Stimulated activated CD8-positive, alpha-beta memory T cell treated with anti-CD3 and anti-CD28 coated beads, Interleukin-2, amount 100 ng/mL, for 1 hour (primary cell): ENCODE results near the gene CHST3.
"Not testable (repeated sequence)": the region's sequence is repeated elsewhere in the genome, so short reads cannot be mapped to it uniquely, and the experiment has no call there.

Source experiments
- DNase-seq, 2 donors: peaks; one replicate each; pipeline ENCODE4 v3.0.0-alpha.2; 2020; ENCODE audit warnings: low read depth in 2 of 2

CHST3 gene

DNA sequence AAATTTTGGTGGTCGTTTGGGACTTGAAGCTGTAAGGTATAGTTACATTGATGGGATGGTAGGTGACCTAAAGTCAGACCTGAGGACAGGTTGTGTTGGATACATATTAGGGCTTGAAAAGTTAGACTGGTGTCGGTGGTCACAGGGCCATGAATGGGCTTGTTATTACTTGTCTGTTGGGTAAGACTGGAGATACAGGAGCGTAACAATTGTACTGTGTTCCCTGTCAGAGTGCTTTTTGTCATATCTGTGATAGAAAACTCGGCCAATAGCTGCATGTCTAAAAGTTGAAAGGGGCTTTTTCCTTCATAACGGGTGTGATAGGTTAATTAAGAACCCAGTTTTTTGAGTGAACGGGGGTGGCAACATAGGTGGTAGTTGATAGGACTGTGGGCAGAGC, 13.5 kb upstream of the CHST3 start:
- no peak for DNase-seq

DNA sequence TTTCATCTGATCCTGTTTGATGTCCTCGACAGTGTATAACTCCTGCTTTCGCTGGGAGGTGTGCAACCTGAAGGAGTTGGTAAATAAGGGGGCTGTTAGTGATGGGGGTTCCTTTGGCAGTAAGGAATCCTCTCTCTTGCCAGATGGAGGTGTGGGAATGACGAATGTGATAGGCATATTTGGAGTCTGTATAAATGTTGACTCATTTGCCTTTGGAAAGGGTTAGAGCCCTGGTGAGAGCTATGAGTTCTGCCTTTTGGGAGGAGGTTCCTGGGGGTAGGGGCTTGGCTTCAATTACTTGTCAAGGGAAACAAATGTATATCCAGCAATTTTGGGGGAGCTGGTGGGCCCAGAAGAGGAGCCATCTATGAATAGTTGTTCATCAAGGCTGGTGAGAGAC, 11.4 kb upstream of the CHST3 start:
- no peak for DNase-seq

DNA sequence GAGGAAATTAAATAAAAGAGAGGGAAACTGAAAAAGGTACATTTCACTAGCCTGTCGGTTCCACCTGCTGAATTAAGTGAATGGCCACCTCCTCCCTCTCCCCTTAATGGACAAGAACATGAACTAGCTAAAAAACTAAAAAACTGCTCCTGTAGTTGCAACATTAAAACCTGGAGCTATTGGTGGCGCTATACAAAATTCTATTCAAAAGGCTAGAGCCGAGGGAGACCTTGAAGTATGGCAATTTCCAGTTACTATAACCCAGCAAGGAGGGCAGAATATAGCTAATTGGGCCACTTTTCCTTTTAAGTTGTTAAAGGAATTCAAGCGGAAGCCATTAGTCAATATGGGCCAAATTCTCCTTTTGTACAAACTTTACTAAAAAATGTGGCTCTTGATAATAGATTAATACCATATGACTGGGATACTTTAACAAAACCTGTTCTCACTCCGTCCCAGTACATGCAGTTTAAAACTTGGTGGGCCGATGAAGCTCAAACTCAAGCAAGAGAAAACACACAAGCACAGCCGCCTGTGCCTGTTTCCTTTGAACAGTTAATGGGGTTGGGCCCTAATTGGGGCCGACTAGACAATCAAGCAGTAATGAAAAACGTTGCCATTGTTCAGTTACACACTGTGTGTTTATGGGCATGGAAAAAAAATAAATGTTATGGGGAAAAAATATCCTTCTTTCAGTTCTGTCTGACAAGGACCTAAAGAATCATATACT, 6.5 kb upstream of the CHST3 start:
- no peak for DNase-seq

- DNase-seq: no peak
Measured at GRCh38 chr10:71959526-71959925, 4.7 kb upstream of the CHST3 start.

- no peak for DNase-seq
Measured at GRCh38 chr10:71961831-71962230, 2.4 kb upstream of the CHST3 start.

DNA sequence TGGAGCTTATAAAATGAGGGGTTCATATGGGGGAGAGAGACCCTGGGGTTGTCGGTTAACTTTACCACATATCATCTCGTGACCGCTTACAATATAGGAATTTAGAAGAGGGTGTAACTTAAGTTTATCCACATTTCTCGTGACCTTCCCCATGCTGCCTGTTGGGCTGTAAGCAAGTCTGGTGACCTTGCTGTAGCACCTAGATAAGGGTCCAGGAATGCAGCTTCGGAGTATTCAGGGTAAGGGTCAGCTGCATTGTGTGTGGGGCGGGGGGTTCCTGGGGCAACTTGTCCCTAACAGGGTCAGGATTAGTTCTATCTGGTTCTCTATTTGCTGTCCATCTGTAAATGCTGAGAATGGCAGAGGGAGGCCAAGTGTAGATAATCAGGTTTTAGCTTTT, 1.3 kb upstream of the CHST3 start:
- no peak for DNase-seq

DNA sequence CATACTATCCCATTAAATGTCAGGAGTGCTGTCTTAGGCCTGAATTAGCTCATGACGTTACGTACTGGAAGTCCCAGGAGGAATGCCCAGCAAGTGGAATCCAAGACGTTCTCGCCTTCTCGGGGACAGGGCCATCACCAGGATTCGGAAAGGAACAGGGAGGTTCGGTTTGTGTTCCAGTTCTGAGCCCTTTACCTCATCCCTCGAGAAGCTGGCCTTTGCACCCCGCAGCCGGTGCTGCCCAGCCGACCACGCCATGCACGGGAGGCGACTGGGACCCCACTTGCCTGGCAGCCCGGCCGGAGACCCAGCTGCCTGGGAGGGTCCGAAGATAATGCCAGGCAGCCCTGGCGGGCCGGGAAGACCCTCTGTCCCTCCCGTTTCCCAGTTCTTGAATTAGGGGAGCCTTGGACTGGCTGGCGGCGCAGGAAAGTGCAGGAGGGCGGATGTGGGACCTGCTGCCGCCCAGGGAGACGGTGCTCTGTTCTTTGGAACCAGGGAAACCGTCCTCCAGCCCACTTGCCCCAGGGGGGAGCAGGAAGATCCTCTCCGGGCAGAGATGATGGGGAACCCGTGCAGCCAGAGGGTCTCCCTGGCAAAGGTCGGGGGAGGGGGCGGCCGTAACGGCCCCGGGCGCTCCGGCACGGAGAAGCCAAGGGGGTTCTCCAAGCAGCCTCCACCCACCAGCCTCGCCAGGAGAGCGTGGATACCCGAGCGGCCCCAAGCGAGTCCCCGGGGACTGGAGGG, 671 bp upstream of the CHST3 start:
- DNase-seq: no peak

GRCh38 chr10:71964743-71965515, 734 bp downstream of the CHST3 start:
- DNase-seq: peak in 1 of 2 donors; percentile 5

DNA sequence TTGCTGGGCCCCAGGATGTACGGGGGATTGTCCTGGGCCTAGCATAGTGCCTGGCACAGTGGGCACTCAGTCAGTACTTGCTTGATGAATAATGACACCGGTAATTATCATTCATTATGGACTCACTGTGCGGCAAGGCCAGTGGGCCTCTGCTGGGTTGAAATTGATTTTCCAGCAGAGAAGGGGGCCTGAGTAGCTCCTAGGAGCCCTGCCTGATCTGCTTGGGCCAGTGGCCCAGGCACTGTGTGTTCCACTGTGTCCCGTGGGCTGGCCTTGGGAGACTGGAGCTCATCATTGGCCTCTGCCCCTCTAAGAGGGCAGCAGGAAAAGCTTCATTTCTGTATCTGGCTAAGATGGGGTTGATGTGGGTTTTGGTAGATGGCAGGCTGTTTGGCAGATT, 1.4 kb downstream of the CHST3 start:
- no peak for DNase-seq

DNA sequence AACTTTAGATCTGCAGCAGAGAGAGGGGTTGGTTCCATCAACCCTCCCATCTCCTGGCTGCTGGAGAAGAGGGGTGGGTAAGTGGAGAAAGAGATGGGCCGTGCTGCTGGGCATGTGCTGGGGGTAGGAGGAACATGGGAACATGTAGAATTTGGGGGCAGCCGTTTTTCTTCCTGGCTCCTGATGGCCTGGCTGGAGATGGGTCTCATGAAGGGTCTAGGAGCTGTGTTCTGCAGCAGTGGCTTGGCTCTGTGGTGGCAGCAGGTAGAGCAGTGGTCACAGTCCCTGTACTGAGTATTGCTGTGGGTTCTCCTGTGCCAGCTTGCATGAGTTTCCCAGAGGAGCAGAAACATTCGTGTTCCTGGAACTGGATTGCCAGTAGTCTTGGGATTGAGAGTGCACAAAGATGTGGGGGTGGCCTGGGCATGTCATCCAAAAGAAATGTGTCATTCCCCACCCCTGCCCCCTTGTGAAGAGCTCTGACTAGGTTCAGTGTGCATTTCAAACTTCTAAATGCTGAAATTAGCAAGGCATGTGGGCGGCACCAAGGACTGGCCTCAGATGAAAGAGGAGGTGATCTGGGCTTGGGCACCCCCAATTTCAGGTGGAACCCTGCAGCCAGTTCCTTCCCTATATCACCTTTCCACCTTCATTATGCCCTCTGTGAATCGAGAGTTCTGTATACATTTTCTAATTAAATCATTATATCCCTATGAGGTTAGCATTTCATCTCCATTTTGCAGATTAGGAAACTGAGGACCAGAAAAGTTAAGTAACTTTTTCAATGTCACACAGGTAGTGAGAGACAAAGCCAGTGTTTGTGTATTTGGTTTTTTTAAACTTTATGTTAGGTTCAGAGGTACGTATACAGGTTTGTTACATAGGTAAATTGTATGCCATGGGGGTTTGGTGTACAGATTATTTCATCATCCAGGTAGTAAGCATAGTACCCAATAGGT, 2.1 kb downstream of the CHST3 start:
- DNase-seq: no peak

DNA sequence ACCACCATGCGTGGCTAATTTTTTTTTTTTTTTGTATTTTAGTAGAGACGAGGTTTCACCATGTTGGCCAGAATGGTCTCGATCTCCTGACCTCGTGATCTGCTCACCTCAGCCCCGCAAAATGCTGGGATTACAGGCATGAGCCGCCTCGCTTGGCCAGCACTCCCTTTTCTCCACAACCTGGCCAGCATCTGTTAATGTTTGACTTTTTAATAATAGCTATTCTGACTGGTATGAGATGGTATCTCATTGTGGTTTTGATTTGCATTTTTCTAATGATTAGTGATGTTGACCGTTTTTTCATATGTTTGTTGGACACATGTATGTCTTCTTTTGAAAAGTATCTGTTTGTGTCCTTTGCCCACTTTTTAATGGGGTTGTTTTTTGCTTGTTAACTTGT, 3.8 kb downstream of the CHST3 start:
- not testable (repeated sequence) for DNase-seq

- DNase-seq: no peak
Measured at GRCh38 chr10:71968553-71969474, 4.6 kb downstream of the CHST3 start.

DNA sequence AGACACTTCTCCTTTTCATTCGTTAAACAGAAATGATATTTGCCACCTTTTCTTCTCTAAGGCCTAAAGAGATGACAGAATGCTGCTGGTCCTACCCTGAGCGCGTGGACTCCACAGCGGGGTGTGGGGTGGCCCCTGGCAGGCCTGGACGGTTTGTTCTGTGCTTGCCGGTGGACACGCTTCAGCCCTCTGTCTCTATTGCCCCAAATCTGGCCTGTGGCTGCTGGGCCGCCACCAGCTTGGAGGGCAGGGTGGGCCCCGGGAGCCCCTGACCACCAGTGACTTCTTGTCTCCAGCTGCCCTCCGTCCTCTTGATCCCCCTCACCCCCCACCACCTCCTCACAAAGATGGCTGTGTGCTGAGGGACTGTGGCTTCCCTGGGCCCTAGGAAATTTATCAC, 5.7 kb downstream of the CHST3 start:
- no peak for DNase-seq

- no peak for DNase-seq
Measured at GRCh38 chr10:71970331-71970730, 6.1 kb downstream of the CHST3 start.

DNA sequence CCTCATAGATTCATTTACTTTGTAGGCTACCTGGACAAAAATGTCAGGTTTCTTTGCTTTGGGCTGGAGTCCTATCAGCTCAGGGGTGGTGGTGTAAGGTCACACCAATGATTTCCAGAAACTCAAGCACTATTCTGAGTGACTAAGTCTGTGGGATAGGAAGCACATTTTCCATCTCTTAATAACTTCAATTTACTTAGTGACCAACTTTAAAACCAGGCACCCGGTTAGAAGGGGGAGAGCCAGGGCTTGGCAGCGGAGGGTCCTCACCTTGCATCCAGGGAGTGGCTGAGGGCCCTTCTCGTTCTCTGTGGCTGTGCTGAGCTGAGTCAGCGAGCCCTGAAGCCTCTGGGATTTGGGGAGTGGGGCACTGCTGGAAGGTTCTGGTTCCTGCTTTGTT, 6.7 kb downstream of the CHST3 start:
- no peak for DNase-seq

GRCh38 chr10:71971311-71971731, 7.1 kb downstream of the CHST3 start:
- DNase-seq: no peak

- no peak for DNase-seq
Measured at GRCh38 chr10:71971769-71972555, 7.8 kb downstream of the CHST3 start.

- no peak for DNase-seq
Measured at GRCh38 chr10:71972746-71973695, 8.8 kb downstream of the CHST3 start.
